Activated T-helper 1 cell treated with anti-CD3 and anti-CD28 coated beads, Interleukin-12 subunit alpha, Interleukin-12 subunit beta, Interleukin-2, Interleukin-4 antibody, amounts not matched to agents 30 ng/mL and 10 ng/mL and 1 ng/mL, durations not matched to agents 14 hours and 24 hours and 36 hours (primary cell): ENCODE results near the gene CORO2A. TPM values are rescaled to one million over a fixed set of nuclear protein-coding genes. Genes with fewer than 3 reads are reported as not detected.

Source experiments
- DNase-seq: peaks from one replicate; pipeline ENCODE4 v3.0.0; 2021; ENCODE audit warnings: low spot score
- H3K27ac Mint-ChIP-seq: one replicate; pipeline ENCODE4 v1.8.0; 2021; ENCODE audit warnings: mild to moderate bottlenecking, mixed read lengths
- H3K27me3 Mint-ChIP-seq: one replicate; pipeline ENCODE4 v1.8.0; 2022; ENCODE audit warnings: mild to moderate bottlenecking, moderate library complexity, mixed read lengths; ENCODE audit not compliant: insufficient read depth
- H3K36me3 Mint-ChIP-seq: one replicate; pipeline ENCODE4 v1.8.0; 2021; ENCODE audit warnings: low read depth, mixed read lengths
- H3K4me1 Mint-ChIP-seq: one replicate; pipeline ENCODE4 v1.8.0; 2021; ENCODE audit warnings: low read depth, mixed read lengths
- H3K4me3 Mint-ChIP-seq: one replicate; pipeline ENCODE4 v1.8.0; 2021; ENCODE audit warnings: mild to moderate bottlenecking, moderate library complexity, mixed read lengths
- H3K9me3 Mint-ChIP-seq: one replicate; pipeline ENCODE4 v1.8.0; 2021; ENCODE audit warnings: mixed read lengths
- intact Hi-C: fragments of 100-400 bp; cut with micrococcal nuclease; formaldehyde crosslinking; loops from one replicate; pipeline ENCODE4 v1.15.1; 2024
- total RNA-seq: library from RNA; stranded (reverse); gene quantifications from 2 replicates; pipeline ENCODE4 v1.2.3, GENCODE V29; 2022

The CORO2A gene
- total RNA-seq, 1 donor from 2014 or later, result 1.3 TPM

DNA sequence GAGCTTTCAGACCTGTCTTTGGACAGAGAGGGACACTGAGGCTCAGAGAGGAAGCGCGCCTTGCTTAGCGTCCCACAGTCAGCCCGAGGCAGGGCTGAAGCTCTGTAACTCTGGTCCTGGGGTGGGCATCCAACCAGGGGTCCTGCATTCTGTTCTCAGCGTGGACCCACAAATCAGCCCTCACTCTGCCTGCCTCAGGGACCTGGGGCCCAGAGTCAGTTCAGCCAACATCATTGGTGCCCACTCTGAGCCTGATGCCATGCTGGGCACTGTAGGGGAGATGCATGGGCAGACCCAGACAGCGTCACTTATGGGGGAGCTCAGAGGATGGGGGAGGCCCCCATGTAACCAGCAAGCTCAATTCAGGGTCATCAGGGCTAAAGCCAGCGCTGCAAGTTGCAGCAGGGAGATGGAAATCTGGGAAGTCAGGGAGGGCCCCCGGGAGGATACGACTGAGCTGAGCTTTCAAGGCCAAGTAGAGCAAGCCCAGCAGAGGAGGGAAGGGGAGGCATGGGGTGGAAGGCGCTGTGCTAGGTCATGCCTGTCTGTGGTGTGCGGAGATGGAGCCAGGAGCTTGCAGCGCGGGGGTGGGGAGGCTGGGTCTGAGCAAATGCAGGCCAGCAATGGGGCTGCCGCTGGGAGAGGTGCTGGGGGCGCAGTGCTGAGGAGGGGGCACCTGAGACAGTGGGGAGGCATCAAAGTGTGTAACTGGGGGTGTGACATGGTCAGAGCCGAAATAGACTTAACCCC lies 21.1 kb downstream of the CORO2A start:
- no peak for DNase-seq
- H3K9me3 Mint-ChIP-seq, result no peaks in the 10 kb centered on the region
- no peak overlapping the region for H3K27ac Mint-ChIP-seq
- intact Hi-C loops, result no loop called here
- H3K4me3 Mint-ChIP-seq, result no peak overlapping the region
- peaks cover 2% of the 10 kb centered on the region for H3K27me3 Mint-ChIP-seq
- H3K4me1 Mint-ChIP-seq, result peaks cover 13% of the 10 kb centered on the region
- H3K36me3 Mint-ChIP-seq, result no peaks in the 10 kb centered on the region

- no peak overlapping the region for H3K4me3 Mint-ChIP-seq
- H3K27me3 Mint-ChIP-seq, result peaks cover 2% of the 10 kb centered on the region
- no peaks in the 10 kb centered on the region for H3K9me3 Mint-ChIP-seq
- no peaks in the 10 kb centered on the region for H3K36me3 Mint-ChIP-seq
- peaks cover 13% of the 10 kb centered on the region for H3K4me1 Mint-ChIP-seq
- intact Hi-C loops, result no loop called here
- DNase-seq, result no peak
- H3K27ac Mint-ChIP-seq, result peak overlapping the region; percentile 27
Measured at GRCh38 chr9:98168941-98169488, 23.4 kb downstream of the CORO2A start.

DNA sequence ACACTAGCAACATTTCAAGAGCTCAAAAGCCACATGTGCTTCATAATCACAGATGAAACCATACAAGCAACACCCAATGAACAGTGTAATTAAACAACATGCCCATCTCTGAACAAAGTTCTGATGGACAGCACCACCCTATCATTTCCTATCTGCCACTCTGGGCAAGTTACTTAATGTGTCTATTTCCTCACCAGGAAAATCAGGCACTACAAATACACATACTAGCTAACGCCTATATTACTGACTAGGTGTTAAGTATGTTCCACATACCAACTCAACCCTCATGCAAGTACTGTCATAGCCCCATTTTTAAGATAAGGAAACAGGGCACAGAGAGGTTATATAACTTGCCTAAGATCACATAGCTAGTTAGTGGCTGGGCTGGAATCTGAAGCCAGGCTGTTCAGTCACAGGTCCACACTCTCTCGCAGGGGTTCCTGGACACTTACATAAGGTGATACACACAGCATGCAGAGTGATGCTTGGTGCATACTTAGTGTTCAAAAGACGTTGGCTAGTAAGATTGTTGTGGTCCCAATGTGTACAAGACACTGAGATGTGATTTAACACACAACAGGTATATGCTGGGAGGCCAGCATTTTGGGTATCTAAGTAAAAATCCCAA lies 24.2 kb downstream of the CORO2A start:
- H3K4me1 Mint-ChIP-seq, result peaks cover 13% of the 10 kb centered on the region
- H3K27me3 Mint-ChIP-seq, result peaks cover 2% of the 10 kb centered on the region
- no peak for DNase-seq
- no peaks in the 10 kb centered on the region for H3K9me3 Mint-ChIP-seq
- intact Hi-C loops, result no loop called here
- no peak overlapping the region for H3K27ac Mint-ChIP-seq
- no peak overlapping the region for H3K4me3 Mint-ChIP-seq
- H3K36me3 Mint-ChIP-seq, result no peaks in the 10 kb centered on the region

DNA sequence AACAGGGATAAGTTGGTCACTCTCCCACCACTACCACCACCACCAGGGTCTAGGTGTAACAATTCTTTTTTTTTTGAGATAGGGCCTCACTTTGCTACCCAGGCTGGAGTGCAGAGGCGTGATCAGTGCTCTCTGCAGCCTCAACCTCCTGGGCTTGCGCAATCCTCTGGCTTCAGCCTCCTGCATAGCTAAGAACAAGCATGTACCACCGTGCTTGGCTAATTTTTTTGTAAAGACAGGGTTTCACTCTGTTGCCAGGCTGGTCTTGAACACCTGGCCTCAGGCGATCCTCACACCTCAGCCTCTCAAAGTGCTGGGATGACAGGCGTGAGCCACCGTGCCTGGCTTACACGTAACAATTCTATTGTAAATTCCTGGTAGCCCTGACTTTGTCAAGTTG lies 27.5 kb downstream of the CORO2A start:
- Mint-ChIP-seq H3K36me3 (no peaks in the 10 kb centered on the region), H3K4me3 (no peak overlapping the region), H3K9me3 (no peaks in the 10 kb centered on the region), H3K27me3 (peaks cover 2% of the 10 kb centered on the region), H3K4me1 (peaks cover 9% of the 10 kb centered on the region), H3K27ac (no peak overlapping the region)
- intact Hi-C loops, result no loop called here
- DNase-seq, result no peak

GRCh38 chr9:98162613-98163012 lies 29.8 kb downstream of the CORO2A start:
- peaks cover 2% of the 10 kb centered on the region for H3K27me3 Mint-ChIP-seq
- no peaks in the 10 kb centered on the region for H3K9me3 Mint-ChIP-seq
- intact Hi-C loops, result no loop called here
- H3K27ac Mint-ChIP-seq, result no peak overlapping the region
- H3K36me3 Mint-ChIP-seq, result no peaks in the 10 kb centered on the region
- no peak overlapping the region for H3K4me3 Mint-ChIP-seq
- H3K4me1 Mint-ChIP-seq, result peaks cover 6% of the 10 kb centered on the region
- no peak for DNase-seq

GRCh38 chr9:98161851-98162250 lies 30.6 kb downstream of the CORO2A start:
- no peaks in the 10 kb centered on the region for H3K36me3 Mint-ChIP-seq
- DNase-seq, result no peak
- no peaks in the 10 kb centered on the region for H3K9me3 Mint-ChIP-seq
- no peak overlapping the region for H3K27ac Mint-ChIP-seq
- H3K4me1 Mint-ChIP-seq, result peaks cover 6% of the 10 kb centered on the region
- no peak overlapping the region for H3K4me3 Mint-ChIP-seq
- H3K27me3 Mint-ChIP-seq, result no peaks in the 10 kb centered on the region
- intact Hi-C loops, result no loop called here

- Mint-ChIP-seq H3K4me3 (no peak overlapping the region), H3K27me3 (no peaks in the 10 kb centered on the region), H3K27ac (no peak overlapping the region), H3K4me1 (peaks cover 6% of the 10 kb centered on the region), H3K9me3 (no peaks in the 10 kb centered on the region), H3K36me3 (no peaks in the 10 kb centered on the region)
- DNase-seq, result no peak
- intact Hi-C loops, result no loop called here
Measured at GRCh38 chr9:98159790-98160189, 32.6 kb downstream of the CORO2A start.

DNA sequence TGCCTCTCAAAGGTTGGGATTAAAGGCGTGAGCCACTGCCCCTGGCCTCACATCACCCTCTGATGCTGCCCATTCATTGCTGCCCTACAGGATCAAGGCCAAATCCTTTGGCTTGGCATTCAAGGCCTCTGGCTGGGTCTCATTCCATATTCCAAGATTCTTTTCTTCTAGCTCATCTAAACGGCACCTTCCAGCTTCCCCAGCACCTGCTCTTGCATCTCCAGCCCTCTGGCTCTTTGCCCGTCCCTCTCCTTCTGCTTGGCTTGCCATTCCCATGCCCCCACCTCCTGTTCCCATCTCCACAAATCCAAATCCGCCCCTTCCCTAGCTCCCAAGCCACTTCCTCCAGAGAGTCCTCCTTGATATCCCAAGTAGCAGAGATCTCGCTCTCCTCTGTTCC lies 33.1 kb downstream of the CORO2A start:
- no peak for DNase-seq
- Mint-ChIP-seq H3K4me3 (no peak overlapping the region), H3K36me3 (no peaks in the 10 kb centered on the region), H3K27ac (no peak overlapping the region), H3K9me3 (no peaks in the 10 kb centered on the region), H3K27me3 (no peaks in the 10 kb centered on the region), H3K4me1 (peaks cover 6% of the 10 kb centered on the region)
- intact Hi-C loops, result no loop called here

GRCh38 chr9:98158071-98158831 lies 34.2 kb downstream of the CORO2A start:
- DNase-seq, result no peak
- H3K27ac Mint-ChIP-seq, result no peak overlapping the region
- H3K4me1 Mint-ChIP-seq, result peaks cover 6% of the 10 kb centered on the region
- H3K4me3 Mint-ChIP-seq, result no peak overlapping the region
- no peaks in the 10 kb centered on the region for H3K27me3 Mint-ChIP-seq
- H3K36me3 Mint-ChIP-seq, result no peaks in the 10 kb centered on the region
- intact Hi-C loops, result no loop called here
- H3K9me3 Mint-ChIP-seq, result no peaks in the 10 kb centered on the region

- Mint-ChIP-seq H3K36me3 (no peaks in the 10 kb centered on the region), H3K9me3 (no peaks in the 10 kb centered on the region), H3K4me1 (peaks cover 6% of the 10 kb centered on the region), H3K4me3 (no peak overlapping the region), H3K27me3 (no peaks in the 10 kb centered on the region), H3K27ac (no peak overlapping the region)
- intact Hi-C loops, result no loop called here
- no peak for DNase-seq
Measured at GRCh38 chr9:98157372-98157771, 35.1 kb downstream of the CORO2A start.

DNA sequence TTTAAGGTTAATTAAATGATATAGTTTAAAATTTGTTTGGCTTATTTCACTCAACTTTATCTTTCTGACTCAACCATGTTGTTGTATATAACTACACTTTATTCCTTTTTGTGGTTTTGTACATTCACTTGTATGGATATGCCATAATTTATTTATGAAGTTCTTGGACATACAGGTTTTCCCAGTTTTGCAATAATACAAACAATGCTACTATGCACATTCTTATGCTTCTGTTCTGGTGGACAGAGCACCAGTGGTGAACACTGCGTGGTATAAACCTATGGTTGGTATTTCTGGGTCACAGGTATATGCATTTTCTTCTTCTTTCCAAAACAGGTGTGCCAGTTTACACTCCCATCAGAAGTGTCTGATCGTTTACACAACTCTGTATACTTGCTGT lies 37.8 kb downstream of the CORO2A start:
- Mint-ChIP-seq H3K9me3 (no peaks in the 10 kb centered on the region), H3K4me3 (no peak overlapping the region), H3K4me1 (peaks cover 6% of the 10 kb centered on the region), H3K27me3 (no peaks in the 10 kb centered on the region), H3K27ac (no peak overlapping the region), H3K36me3 (no peaks in the 10 kb centered on the region)
- DNase-seq, result no peak
- intact Hi-C loops, result no loop called here

- H3K36me3 Mint-ChIP-seq, result no peaks in the 10 kb centered on the region
- no peaks in the 10 kb centered on the region for H3K4me1 Mint-ChIP-seq
- peaks cover 2% of the 10 kb centered on the region for H3K27me3 Mint-ChIP-seq
- no peak overlapping the region for H3K4me3 Mint-ChIP-seq
- no peaks in the 10 kb centered on the region for H3K9me3 Mint-ChIP-seq
- no peak overlapping the region for H3K27ac Mint-ChIP-seq
- intact Hi-C loops, result no loop called here
- DNase-seq, result no peak
Measured at GRCh38 chr9:98152526-98152925, 39.9 kb downstream of the CORO2A start.

DNA sequence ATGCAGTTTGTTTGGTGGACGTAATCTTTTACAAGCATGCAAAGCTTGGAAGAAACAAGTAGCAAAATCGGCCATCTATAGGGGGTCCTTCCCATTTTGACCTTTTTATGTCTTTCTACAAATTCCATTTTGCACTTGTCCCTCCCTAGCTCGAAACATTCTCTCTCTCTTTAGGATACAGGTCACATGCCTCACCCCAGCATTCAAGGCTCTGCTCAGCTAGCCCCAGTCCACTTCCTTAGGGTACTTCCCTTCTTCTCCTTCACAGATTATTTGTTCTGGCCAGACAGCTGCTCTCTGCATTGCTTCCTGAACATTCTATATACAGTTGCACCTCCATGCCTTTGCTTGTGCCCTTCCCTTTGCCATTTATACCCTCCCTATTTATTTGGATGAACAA lies 41.7 kb downstream of the CORO2A start:
- no peak for DNase-seq
- no peak overlapping the region for H3K27ac Mint-ChIP-seq
- H3K27me3 Mint-ChIP-seq, result peaks cover 2% of the 10 kb centered on the region
- no peaks in the 10 kb centered on the region for H3K4me1 Mint-ChIP-seq
- intact Hi-C loops, result no loop called here
- H3K4me3 Mint-ChIP-seq, result no peak overlapping the region
- H3K36me3 Mint-ChIP-seq, result no peaks in the 10 kb centered on the region
- H3K9me3 Mint-ChIP-seq, result no peaks in the 10 kb centered on the region
